Mammary epithelial cell (primary cell): ENCODE results near the gene ZFPL1.

Source experiments
- CTCF ChIP-seq, 2 donors: IDR thresholded peaks in 1 of 2; conservative IDR thresholded peaks in 1 of 2; 2 replicates each; pipeline ENCODE4 v1.5.1; 2011 to 2012; ENCODE audit warnings: inconsistent platforms in 2 of 2, low read length in 2 of 2, mild to moderate bottlenecking in 2 of 2, control low read depth in 1 of 2, low read depth in 1 of 2; ENCODE audit not compliant: insufficient read depth in 1 of 2; ENCODE audit errors: extremely low read depth in 1 of 2
- EZH2 ChIP-seq: IDR thresholded peaks from 2 replicates; pipeline ENCODE4 v1.6.1; 2012; ENCODE audit warnings: low read length, inconsistent platforms, borderline replicate concordance

- TF ChIP-seq CTCF (conservative IDR thresholded peaks at IDR 0.05 in 1 of 2, IDR thresholded peaks at IDR 0.05 in 1 of 2; ENCODE audit: extremely low read depth in 1 of 2, insufficient read depth in 1 of 2, low read depth in 1 of 2, low read length in 2 of 2) (no peak), EZH2 (no peak)
These were observed 16.8 kb downstream of the ZFPL1 start for GRCh38 chr11:65100674-65101350.
